Activated CD8-positive, alpha-beta memory T cell treated with anti-CD3 and anti-CD28 coated beads, Interleukin-2, amount 10 ng/mL, durations not matched to agents 7 days and 5 days (primary cell): ENCODE results near the gene BTBD1. TPM values are rescaled to one million over a fixed set of nuclear protein-coding genes. Genes with fewer than 3 reads are reported as not detected.

ENCODE experiments used
- ATAC-seq: fragments of 150-1000 bp; cut with Tn5 transposase; one replicate; pipeline ENCODE4 v1.10.0; 2021; ENCODE audit warnings: moderate library complexity
- CTCF ChIA-PET: fragments of 350-600 bp; sonication (Branson Sonifier 250); formaldehyde crosslinking; loops from one replicate; lab custom pipeline; 2021; ENCODE audit warnings: antibody characterized with exemption; lab: Charles Lee
- DNase-seq: peaks from one replicate; pipeline ENCODE4 v3.0.0-alpha.2; 2020
- H3K27ac Mint-ChIP-seq: one replicate; pipeline ENCODE4 v1.8.0; 2021; ENCODE audit warnings: mild to moderate bottlenecking, mixed read lengths
- H3K27me3 Mint-ChIP-seq: one replicate; pipeline ENCODE4 v1.8.0; 2021; ENCODE audit warnings: mixed read lengths
- H3K36me3 Mint-ChIP-seq: one replicate; pipeline ENCODE4 v1.8.0; 2021; ENCODE audit warnings: mild to moderate bottlenecking, mixed read lengths
- H3K4me1 Mint-ChIP-seq: one replicate; pipeline ENCODE4 v1.8.0; 2021; ENCODE audit warnings: mixed read lengths
- H3K4me3 Mint-ChIP-seq: one replicate; pipeline ENCODE4 v1.8.0; 2021; ENCODE audit warnings: mild to moderate bottlenecking, moderate library complexity, mixed read lengths
- H3K9me3 Mint-ChIP-seq: one replicate; pipeline ENCODE4 v1.8.0; 2022; ENCODE audit warnings: low read depth, mixed read lengths
- total RNA-seq, 2 experiments: library from RNA; stranded (reverse); gene quantifications; one replicate each; pipeline ENCODE4 v1.2.3, GENCODE V29; 2021

Gene BTBD1
- total RNA-seq, 2 experiments from 2014 or later = 62.5 to 73.2 TPM

DNA sequence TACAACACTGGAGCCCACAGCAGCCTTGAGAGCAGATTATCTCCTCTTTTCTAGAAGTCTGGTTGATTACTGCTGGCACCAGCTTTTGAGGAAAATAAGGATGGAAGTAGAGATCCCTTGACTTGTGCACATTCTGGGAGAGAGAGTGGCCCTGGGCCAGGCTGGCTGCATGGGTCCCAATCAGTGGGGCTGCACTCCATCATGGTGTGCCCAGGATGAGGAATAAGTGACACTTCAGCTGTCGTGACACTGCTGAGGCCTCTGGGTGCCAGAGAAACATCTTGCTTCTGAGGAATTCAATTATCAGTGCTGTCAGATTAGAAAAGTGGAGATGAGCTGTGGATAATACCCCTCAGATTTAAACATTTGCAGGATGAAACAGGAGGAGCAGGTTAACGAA is 72.0 kb downstream of the BTBD1 start:
- ATAC-seq = no peak
- CTCF ChIA-PET = interaction anchor here (1.0 kb wide), 1 partner anchor 464 kb away, joined by 4 read pairs; no protein-coding TSS in a partner anchor
- H3K4me3 Mint-ChIP-seq = no peak overlapping the region
- peaks cover 10% of the 10 kb centered on the region for H3K36me3 Mint-ChIP-seq
- H3K27me3 Mint-ChIP-seq = no peaks in the 10 kb centered on the region
- H3K4me1 Mint-ChIP-seq = peaks cover 8% of the 10 kb centered on the region
- no peak for DNase-seq
- H3K27ac Mint-ChIP-seq = no peak overlapping the region
- H3K9me3 Mint-ChIP-seq = no peaks in the 10 kb centered on the region

DNA sequence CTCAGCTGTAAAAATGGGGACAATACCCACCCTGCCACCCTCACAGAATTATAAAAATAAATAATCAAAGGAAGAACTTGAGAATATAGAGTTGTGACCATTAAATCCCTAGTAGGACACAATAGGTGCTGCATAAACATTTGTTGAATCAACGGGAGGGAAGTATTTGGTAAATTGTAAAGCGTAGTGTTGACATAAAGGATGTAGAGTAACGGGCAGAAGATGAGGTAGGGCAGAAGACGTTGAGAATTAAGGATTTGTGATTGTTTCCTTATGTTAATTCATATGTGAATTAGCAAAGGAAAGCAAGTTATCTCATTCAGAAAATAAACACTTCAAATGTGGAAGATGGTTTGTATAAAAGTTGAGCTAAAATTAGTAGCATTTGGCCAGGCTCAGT is 73.9 kb downstream of the BTBD1 start:
- DNase-seq (no peak), ATAC-seq (no peak)
- CTCF ChIA-PET = interaction anchor here (1.2 to 1.4 kb wide), 3 partner anchors 10 to 144 kb away, joined by 3 to 4 read pairs (median 3); partner anchors contain the start of gene C15orf40
- Mint-ChIP-seq H3K4me1 (peaks cover 10% of the 10 kb centered on the region), H3K27ac (no peak overlapping the region), H3K4me3 (no peak overlapping the region), H3K36me3 (peaks cover 21% of the 10 kb centered on the region), H3K27me3 (no peaks in the 10 kb centered on the region), H3K9me3 (no peaks in the 10 kb centered on the region)

DNA sequence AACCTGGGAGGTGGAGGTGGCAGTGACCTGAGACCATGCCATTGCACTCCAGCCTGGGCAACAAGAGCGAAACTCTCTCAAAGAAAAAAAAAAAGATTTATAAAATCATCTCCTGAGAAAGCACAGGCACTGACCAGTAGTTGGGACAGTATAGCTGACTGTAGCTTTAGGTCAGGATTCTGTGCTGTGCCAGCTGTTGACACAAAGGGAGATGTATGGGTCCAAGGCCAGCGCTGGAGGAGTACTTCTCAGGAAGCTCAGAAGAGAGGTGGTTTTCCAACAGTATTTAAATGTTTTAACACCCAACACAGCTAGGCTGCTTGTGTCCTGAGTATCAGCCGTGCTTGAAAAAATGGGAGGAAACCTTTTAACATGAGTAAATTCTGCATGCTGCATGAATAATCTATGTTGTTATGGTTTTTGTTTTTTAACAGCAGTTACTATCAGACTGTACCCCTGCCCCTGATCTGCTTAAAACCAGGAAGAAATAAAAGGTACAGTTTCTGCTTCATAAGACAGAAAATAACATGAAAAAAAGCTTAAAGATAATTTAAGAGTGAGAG is 74.5 kb downstream of the BTBD1 start:
- Mint-ChIP-seq H3K9me3 (no peaks in the 10 kb centered on the region), H3K27ac (no peak overlapping the region), H3K4me1 (peaks cover 12% of the 10 kb centered on the region), H3K4me3 (no peak overlapping the region), H3K27me3 (no peaks in the 10 kb centered on the region), H3K36me3 (peaks cover 24% of the 10 kb centered on the region)
- ATAC-seq = no peak
- CTCF ChIA-PET = interaction anchor here (1.2 to 1.4 kb wide), 3 partner anchors 9 to 143 kb away, joined by 3 to 4 read pairs (median 3); partner anchors contain the start of gene C15orf40
- DNase-seq = no peak

DNA sequence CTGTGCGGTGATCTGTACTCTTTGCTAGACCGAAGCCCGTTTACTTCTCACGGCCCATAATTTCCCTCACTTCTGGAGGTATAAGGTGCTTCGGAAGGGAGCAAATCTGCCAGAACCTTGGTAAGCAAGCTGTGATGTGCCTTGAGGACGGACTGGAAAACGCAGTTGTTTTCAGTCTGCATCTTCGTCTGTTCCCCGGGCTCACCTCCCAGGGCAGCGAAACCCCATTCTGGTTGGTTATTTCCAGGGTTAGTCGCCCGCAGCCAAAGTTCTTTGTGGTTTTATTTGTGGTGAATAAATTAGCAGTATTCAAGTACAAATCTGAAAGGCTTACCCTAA is 80.6 kb downstream of the BTBD1 start:
- H3K4me3 Mint-ChIP-seq = peak overlapping the region; percentile 100
- H3K4me1 Mint-ChIP-seq = peaks cover 30% of the 10 kb centered on the region
- DNase-seq (peak; percentile 60), ATAC-seq (peak; percentile 52)
- peak overlapping the region; percentile 97 for H3K27ac Mint-ChIP-seq
- no peaks in the 10 kb centered on the region for H3K9me3 Mint-ChIP-seq
- H3K27me3 Mint-ChIP-seq = no peaks in the 10 kb centered on the region
- CTCF ChIA-PET = interaction anchor here (1.2 to 3.2 kb wide), 8 partner anchors 14 to 456 kb away, joined by 3 to 16 read pairs (median 6); partner anchors contain the start of genes C15orf40 and RPS17
- peaks cover 28% of the 10 kb centered on the region for H3K36me3 Mint-ChIP-seq

DNA sequence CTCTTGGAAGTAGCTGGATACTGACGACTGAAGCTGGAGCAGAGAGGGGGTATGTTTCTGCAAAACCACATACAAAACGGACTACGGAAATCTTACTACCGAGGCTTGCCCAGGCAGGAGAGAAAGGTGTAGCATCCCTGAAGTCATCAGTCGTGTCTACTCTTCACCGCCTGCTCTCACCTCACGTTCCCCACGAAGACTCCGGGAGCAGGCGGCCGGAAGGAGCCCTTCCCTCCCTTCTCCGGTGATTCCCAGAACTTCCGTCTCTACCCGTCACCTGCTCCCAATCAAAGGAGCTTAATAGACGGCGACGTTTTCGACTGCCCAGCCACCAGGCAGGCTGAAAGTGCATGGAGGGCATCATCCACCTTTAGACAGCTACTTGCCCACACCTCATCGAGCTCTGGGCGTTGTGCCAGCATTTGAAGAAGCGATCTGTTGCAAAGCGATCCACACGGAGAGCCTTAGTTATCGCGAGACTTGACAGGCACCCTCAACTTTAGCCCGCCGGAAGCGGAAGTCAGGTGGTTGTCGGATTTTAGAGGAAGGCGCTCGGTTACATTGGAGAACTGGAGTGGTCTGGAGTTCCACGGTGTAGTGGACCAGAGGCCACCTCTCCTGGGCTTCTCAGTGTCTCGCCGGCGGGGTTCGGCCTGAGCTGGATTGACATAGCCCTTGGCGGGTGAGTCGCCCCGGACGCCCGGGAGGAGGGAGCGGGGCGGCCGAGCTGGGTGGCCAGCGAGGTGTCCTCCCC is 81.2 kb downstream of the BTBD1 start, which contains the start of gene RAMAC:
Gene RAMAC (plus strand): TSS at position 523 of the 754 bp plus-strand sequence. CDS start 2,809 bp downstream, outside the sequence.
- Mint-ChIP-seq H3K27ac (peak within 1 kb of the TSS; percentile 97), H3K36me3 (peaks cover 27% of the 10 kb centered on the region), H3K27me3 (no peaks in the 10 kb centered on the region), H3K4me3 (peak within 1 kb of the TSS; percentile 100), H3K9me3 (no peaks in the 10 kb centered on the region), H3K4me1 (peaks cover 30% of the 10 kb centered on the region)
- CTCF ChIA-PET = interaction anchor here (0.8 to 3.2 kb wide), 10 partner anchors 14 to 455 kb away, joined by 3 to 16 read pairs (median 5); partner anchors contain the start of genes C15orf40 and RPS17
- peak; percentile 95 for DNase-seq
- peak; percentile 95 for ATAC-seq

DNA sequence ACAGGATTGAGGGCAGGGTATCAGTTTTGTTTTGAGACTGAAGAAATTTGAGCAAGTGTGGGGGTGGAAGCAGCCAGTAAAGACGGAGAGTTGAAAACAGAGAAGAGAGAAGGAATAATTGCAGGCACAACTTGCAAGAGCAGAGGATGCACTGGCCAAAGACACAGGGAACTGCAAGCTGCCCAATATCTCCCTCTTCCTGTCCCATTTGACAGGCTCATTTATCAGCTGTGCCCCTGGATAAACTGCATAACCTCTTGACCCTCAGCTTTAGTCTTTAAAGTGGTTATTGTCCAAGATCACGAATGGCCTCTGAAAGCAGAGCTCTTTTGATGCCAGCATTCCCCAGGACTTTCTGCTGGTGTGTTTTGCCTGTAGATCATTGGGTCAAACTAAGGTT is 86.1 kb downstream of the BTBD1 start:
- CTCF ChIA-PET = no interaction called here
- Mint-ChIP-seq H3K4me1 (peaks cover 15% of the 10 kb centered on the region), H3K27me3 (no peaks in the 10 kb centered on the region), H3K36me3 (peaks cover 6% of the 10 kb centered on the region), H3K4me3 (no peak overlapping the region), H3K27ac (no peak overlapping the region), H3K9me3 (no peaks in the 10 kb centered on the region)
- ATAC-seq (no peak), DNase-seq (no peak)

DNA sequence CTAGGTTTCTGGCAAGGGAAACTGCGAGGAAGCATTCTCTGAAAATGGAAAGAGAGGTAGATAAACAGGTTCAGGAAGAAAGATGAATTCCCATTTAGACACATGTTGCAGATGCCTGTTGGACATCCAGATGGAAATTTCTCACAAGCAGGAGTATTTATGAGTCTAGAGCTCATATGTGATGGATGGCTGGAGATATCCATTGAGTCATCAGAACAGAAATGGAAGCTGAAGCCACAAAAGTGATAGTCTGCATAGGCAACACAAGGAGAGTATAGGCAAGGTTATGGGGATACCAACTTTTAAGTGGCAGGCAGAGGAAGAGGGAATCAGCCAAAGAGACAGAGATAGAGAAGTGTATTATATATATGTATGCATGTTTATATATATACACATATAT is 87.3 kb downstream of the BTBD1 start:
- CTCF ChIA-PET = no interaction called here
- Mint-ChIP-seq H3K4me1 (peaks cover 4% of the 10 kb centered on the region), H3K4me3 (no peak overlapping the region), H3K9me3 (no peaks in the 10 kb centered on the region), H3K27ac (no peak overlapping the region), H3K27me3 (no peaks in the 10 kb centered on the region), H3K36me3 (peaks cover 4% of the 10 kb centered on the region)
- DNase-seq (no peak), ATAC-seq (no peak)

DNA sequence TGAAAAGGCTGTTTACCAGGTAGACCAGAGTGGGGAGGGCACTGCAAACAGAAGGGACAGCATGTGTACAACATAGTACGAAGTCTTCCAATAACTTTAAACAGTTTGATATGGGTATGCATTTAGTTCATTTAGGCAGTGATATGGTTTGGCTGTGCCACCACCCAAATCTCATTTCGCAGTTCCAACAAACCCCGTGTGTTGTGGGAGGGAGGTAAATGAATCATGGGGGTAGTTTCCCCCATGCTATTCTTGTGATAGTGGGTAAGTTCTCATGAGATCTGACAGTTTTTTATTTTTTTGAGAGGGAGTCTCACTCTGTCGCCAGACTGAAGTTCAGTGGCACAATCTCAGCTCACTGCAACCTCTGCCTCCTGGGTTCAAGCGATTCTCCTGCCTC is 88.6 kb downstream of the BTBD1 start:
- H3K36me3 Mint-ChIP-seq = peaks cover 3% of the 10 kb centered on the region
- peaks cover 2% of the 10 kb centered on the region for H3K4me1 Mint-ChIP-seq
- ATAC-seq (no peak), DNase-seq (no peak)
- no peak overlapping the region for H3K4me3 Mint-ChIP-seq
- CTCF ChIA-PET = no interaction called here
- no peak overlapping the region for H3K27ac Mint-ChIP-seq
- H3K9me3 Mint-ChIP-seq = no peaks in the 10 kb centered on the region
- H3K27me3 Mint-ChIP-seq = no peaks in the 10 kb centered on the region

DNA sequence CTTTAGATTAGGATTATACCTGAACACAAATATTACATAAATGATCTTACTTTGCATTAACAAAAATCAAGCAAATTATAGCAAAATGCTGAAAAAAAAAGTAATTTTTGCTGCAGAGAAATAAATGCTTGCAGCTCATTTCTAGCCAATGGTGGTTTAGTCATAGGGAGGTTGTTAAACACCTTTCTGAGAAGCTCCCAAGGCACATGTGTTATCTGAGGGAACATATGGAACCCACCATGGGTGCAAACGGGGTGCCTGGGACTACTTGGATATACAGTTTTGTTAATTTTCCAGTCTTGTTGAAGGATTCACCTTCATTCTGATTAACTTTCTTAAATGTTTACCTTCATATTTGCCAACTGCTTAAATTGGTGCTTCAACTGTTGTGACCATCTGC is 90.0 kb downstream of the BTBD1 start:
- Mint-ChIP-seq H3K36me3 (peaks cover 3% of the 10 kb centered on the region), H3K4me1 (peaks cover 4% of the 10 kb centered on the region), H3K27ac (no peak overlapping the region), H3K4me3 (no peak overlapping the region), H3K27me3 (no peaks in the 10 kb centered on the region), H3K9me3 (no peaks in the 10 kb centered on the region)
- ATAC-seq (no peak), DNase-seq (no peak)
- CTCF ChIA-PET = no interaction called here

DNA sequence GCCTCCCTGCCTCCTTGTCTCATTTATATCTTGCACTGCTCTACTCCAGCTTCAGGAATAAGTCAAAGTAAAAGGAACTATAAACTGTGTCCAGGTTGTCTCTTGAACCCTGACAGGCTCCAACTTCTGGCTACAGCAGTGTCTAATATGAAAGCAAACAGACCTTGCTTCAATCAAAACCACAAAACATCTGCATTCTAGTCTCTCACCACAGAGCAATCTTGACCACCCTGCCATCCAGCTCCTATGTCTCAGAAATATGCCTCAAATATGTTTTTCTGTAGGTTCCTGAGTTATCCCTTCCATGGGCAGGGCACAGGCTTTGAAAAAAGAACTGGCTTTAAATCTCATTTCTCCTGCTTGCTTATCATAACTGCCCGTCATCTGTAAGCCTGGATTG is 94.1 kb downstream of the BTBD1 start:
- Mint-ChIP-seq H3K27ac (no peak overlapping the region), H3K4me3 (no peak overlapping the region), H3K4me1 (peaks cover 11% of the 10 kb centered on the region), H3K27me3 (peaks cover 28% of the 10 kb centered on the region), H3K9me3 (no peaks in the 10 kb centered on the region), H3K36me3 (peaks cover 2% of the 10 kb centered on the region)
- CTCF ChIA-PET = interaction anchor here (0.7 kb wide), 1 partner anchor 52 kb away, joined by 3 read pairs; no protein-coding TSS in a partner anchor
- ATAC-seq (no peak), DNase-seq (no peak)

DNA sequence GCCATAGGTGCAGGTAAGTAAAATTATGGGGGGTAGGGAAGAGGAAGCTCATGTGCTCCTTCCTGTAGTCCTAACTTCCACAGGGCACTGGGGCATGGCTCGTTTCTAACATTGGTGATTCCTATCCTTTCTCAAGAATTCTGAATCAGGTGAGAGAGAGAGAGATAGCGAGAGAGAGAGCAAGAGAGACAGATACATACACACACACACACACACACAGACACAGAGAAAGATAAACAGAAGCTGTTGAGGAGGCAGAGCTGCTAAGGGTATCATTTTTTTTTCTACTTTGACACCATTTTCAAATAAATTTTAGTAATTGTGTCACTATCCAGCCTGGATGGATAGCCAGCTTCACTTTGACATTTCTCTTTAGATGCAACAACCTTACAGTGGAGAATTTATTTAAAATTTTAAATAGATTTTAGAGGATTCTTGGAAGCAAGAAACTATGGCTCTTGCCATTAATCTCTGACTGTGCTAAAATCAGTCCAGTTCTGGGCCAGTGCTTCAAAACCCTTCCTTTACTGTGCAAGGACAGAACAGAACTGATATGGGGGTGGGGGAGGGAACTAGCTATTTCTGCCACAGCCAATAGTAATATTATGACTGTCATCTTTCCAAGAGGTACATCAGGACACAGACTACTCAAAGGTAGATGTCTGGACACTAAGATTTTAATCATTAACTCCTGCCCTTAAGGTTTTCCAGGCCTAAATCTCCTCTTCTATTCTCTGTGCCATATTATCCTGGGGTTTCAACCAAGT is 95.7 kb downstream of the BTBD1 start:
- Mint-ChIP-seq H3K4me3 (no peak overlapping the region), H3K36me3 (peaks cover 5% of the 10 kb centered on the region), H3K27ac (no peak overlapping the region), H3K4me1 (peaks cover 22% of the 10 kb centered on the region), H3K9me3 (no peaks in the 10 kb centered on the region), H3K27me3 (peaks cover 32% of the 10 kb centered on the region)
- CTCF ChIA-PET = no interaction called here
- no peak for ATAC-seq
- DNase-seq = no peak

DNA sequence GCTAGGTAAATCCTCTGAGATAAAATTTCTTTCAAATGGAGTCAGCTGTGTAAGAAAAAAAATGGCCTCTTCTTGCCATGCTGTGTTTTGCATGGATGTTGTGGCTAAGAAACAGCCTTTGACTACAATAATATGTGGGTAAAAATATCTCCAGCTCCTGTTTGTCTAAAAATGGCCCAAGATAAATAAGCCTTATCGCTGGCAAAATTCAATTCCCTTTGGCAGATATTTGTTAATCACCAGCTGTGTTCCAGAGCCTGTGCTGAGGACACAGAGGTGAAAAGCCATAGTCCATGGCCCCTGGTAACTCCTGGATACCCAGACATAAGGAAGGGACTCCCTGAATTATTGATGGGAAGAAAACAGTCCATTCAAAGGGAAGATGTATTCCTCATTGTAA is 96.4 kb downstream of the BTBD1 start:
- Mint-ChIP-seq H3K27me3 (peaks cover 32% of the 10 kb centered on the region), H3K36me3 (peaks cover 5% of the 10 kb centered on the region), H3K27ac (no peak overlapping the region), H3K9me3 (no peaks in the 10 kb centered on the region), H3K4me3 (no peak overlapping the region), H3K4me1 (peaks cover 28% of the 10 kb centered on the region)
- DNase-seq (no peak), ATAC-seq (no peak)
- CTCF ChIA-PET = no interaction called here

DNA sequence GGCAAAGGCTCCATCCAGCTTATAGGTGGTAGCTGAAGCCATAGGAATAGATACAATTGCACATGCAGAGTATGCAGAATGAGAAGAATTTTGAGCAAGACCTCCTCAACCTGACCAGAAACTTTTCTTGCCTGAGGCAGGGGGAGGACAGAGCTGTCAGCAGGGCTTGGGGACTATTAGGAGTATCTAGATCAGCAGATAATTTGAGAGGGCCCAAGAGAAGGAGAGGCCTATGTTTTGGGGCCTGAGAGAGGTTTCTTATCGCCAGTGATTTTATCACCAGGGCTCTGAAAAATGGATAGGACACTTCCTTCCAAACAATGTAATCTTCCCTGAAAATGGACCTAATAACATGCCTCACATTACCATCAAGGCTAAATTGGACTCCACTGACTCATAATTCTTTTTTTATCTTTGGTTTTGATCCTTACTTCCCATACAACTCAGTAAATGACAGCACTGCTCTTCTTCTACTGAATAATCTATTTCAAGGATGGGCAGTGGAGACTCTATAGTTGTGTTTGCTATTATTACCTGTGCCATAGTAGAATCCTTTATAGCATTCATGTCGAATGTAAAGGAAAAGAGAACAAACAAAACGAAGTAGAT is 96.9 kb downstream of the BTBD1 start:
- CTCF ChIA-PET = no interaction called here
- Mint-ChIP-seq H3K4me3 (no peak overlapping the region), H3K9me3 (no peaks in the 10 kb centered on the region), H3K27me3 (peaks cover 34% of the 10 kb centered on the region), H3K4me1 (peaks cover 28% of the 10 kb centered on the region), H3K36me3 (peaks cover 5% of the 10 kb centered on the region), H3K27ac (no peak overlapping the region)
- DNase-seq (no peak), ATAC-seq (no peak)
